Ovary (tissue), 9 donors: ENCODE measurements around the gene BLOC1S5. TPM values are rescaled to one million over a fixed set of nuclear protein-coding genes. Genes with fewer than 3 reads are reported as not detected.

Experiments used
- DNase-seq, 5 donors: peaks; one replicate each; pipeline ENCODE4 v3.0.0-alpha.2; 2019 to 2020
- H3K27ac ChIP-seq, 2 donors: fragments of 200-600 bp; one replicate each; pipeline versions ENCODE4 v1.5.1 to v1.8.0; 2019 to 2022
- H3K27me3 ChIP-seq: fragments of 200-600 bp; one replicate; pipeline ENCODE4 v1.8.0; 2022
- H3K36me3 ChIP-seq: fragments of 200-600 bp; sonication (generic); one replicate; pipeline ENCODE4 v1.5.1; 2019
- H3K4me1 ChIP-seq: one replicate; pipeline ENCODE4 v1.8.1; 2013; ENCODE audit warnings: mild to moderate bottlenecking, moderate library complexity; ENCODE audit not compliant: insufficient read depth
- H3K4me3 ChIP-seq: fragments of 200-600 bp; sonication (generic); one replicate; pipeline ENCODE4 v1.5.1; 2017
- H3K9me3 ChIP-seq, 2 donors: fragments of 200-600 bp in 1 of 2; sonication (generic) in 1 of 2; one replicate each; pipeline versions ENCODE4 v1.5.1 to v1.8.1; 2013 to 2019; ENCODE audit warnings: mild to moderate bottlenecking in 1 of 2, moderate library complexity in 1 of 2
- CTCF ChIP-seq, 3 donors: fragments of 450-650 bp in 2 of 3; fragments of 200-600 bp in 1 of 3; IDR thresholded peaks; one replicate each; pipeline versions ENCODE4 v1.5.1 to v1.8.0; 2016 to 2022; ENCODE audit warnings: antibody characterized with exemption in 3 of 3, mild to moderate bottlenecking in 1 of 3
- EP300 ChIP-seq: sonication (generic); formaldehyde crosslinking; IDR thresholded peaks from one replicate; pipeline ENCODE4 v1.6.1; 2017; ENCODE audit warnings: antibody characterized with exemption
- POLR2A ChIP-seq: fragments of 450-650 bp; IDR thresholded peaks from one replicate; pipeline ENCODE4 v1.6.1; 2017; ENCODE audit warnings: antibody characterized with exemption, mild to moderate bottlenecking, moderate library complexity
- WGBS, 3 donors: extraction: QIAGEN DNeasy Blood & Tissue Kit in 1 of 3; methylation state at CpG; one replicate each; pipeline versions ENCODE4 v1.1.5 to v1.1.7; 2013 to 2017; 5-methylcytosine and 5-hydroxymethylcytosine counted together
- intact Hi-C, 4 donors: fragments of 100-400 bp; cut with DNase I; formaldehyde crosslinking; loops; one replicate each; pipeline versions ENCODE4 v1.11.0 to v1.15.1; 2022 to 2023
- polyA plus RNA-seq, 2 donors: library from polyadenylated mRNA; stranded (reverse); fragments of 200-250 nt in 1 of 2; fragments of 350-450 nt in 1 of 2; fragmentation: Illumina TruSeq in 1 of 2; extraction: RNeasy Lipid Tissue Mini Kit (QIAGEN cat#74804) in 1 of 2; gene quantifications; one replicate each; pipeline ENCODE4 v1.2.3, GENCODE V29; 2013 to 2014
- total RNA-seq, 7 donors: library from RNA; depleted of rRNA in 2 of 7; stranded (reverse); fragments of >200 nt in 2 of 7; fragmentation: NEBNext Ultra II Directional in 3 of 7; extraction: Animal tissue kit (Norgen Biotek cat#: 25700) in 3 of 7; gene quantifications; one replicate each; pipeline versions ENCODE4 v1.1.0 to v1.2.4, GENCODE V29; 2016 to 2023
- donor health status: DM: no; HTN: no; CAD: no; lungs with moderate emphysema.
- donor health status: DM: no; HTN: no; CAD: no.
- donor health status: Bipolar disorder and iron deficiency.
- donor health status: DM: yes; HTN: yes; CAD: no.
- donor health status: DM: no; HTN: no; CAD: no.
- donor health status: DM: yes; HTN: yes; CAD: no.

The BLOC1S5 gene
- total and polyA plus RNA-seq, 9 donors, result 8.8 to 21.5 (median 15.4) TPM

GRCh38 chr6:8082954-8083858, 19.0 kb upstream of the BLOC1S5 start:
- no peak overlapping the region for H3K27ac ChIP-seq
- H3K4me3 ChIP-seq, result no peak overlapping the region
- WGBS, 3 donors, result 72 to 73% (median 73%) methylated on average over 11 of the region's 11 CpGs
- no peaks in the 10 kb centered on the region for H3K27me3 ChIP-seq
- intact Hi-C loops, result no loop called here
- no peaks in the 10 kb centered on the region for H3K9me3 ChIP-seq
- no peak for DNase-seq
- peaks cover 3% of the 10 kb centered on the region for H3K4me1 ChIP-seq
- TF ChIP-seq EP300, result no peak
- TF ChIP-seq POLR2A, result no peak
- no peaks in the 10 kb centered on the region for H3K36me3 ChIP-seq

- intact Hi-C loops, result no loop called here
- WGBS, 3 donors, result 78 to 84% (median 84%) methylated on average over 1 of the region's 1 CpG
- Histone ChIP-seq H3K4me3 (no peak overlapping the region), H3K27me3 (no peaks in the 10 kb centered on the region), H3K4me1 (peaks cover 3% of the 10 kb centered on the region), H3K36me3 (no peaks in the 10 kb centered on the region), H3K27ac (no peak overlapping the region), H3K9me3 (no peaks in the 10 kb centered on the region)
- no peak for TF ChIP-seq CTCF (IDR thresholded peaks at IDR 0.05)
- TF ChIP-seq EP300, result no peak
- TF ChIP-seq POLR2A, result no peak
- DNase-seq, result no peak
Measured at GRCh38 chr6:8082572-8082953, 18.4 kb upstream of the BLOC1S5 start.

- Histone ChIP-seq H3K27me3 (no peaks in the 10 kb centered on the region), H3K4me3 (no peak overlapping the region), H3K36me3 (no peaks in the 10 kb centered on the region), H3K27ac (no peak overlapping the region), H3K9me3 (no peaks in the 10 kb centered on the region), H3K4me1 (peaks cover 3% of the 10 kb centered on the region)
- no peak for DNase-seq
- TF ChIP-seq POLR2A (no peak), EP300 (no peak), CTCF (IDR thresholded peaks at IDR 0.05) (no peak)
- intact Hi-C loops, result no loop called here
- WGBS, 3 donors, result 65 to 72% (median 67%) methylated on average over 4 of the region's 4 CpGs
Measured at GRCh38 chr6:8080362-8081151, 16.4 kb upstream of the BLOC1S5 start.

GRCh38 chr6:8079126-8079525, 14.9 kb upstream of the BLOC1S5 start:
- Histone ChIP-seq H3K4me1 (no peaks in the 10 kb centered on the region), H3K36me3 (no peaks in the 10 kb centered on the region), H3K27me3 (no peaks in the 10 kb centered on the region), H3K9me3 (no peaks in the 10 kb centered on the region), H3K27ac (no peak overlapping the region), H3K4me3 (no peak overlapping the region)
- 82 to 88% (median 87%) methylated on average over 2 of the region's 2 CpGs for WGBS, 3 donors
- intact Hi-C loops, result no loop called here
- TF ChIP-seq EP300 (no peak), CTCF (IDR thresholded peaks at IDR 0.05) (no peak), POLR2A (no peak)
- no peak for DNase-seq
